AG09319 (cell line): ENCODE results near the gene THUMPD3.

Experiments
- DNase-seq: peaks from one replicate; pipeline ENCODE4 v3.0.0-alpha.2; 2010; ENCODE audit warnings: low read depth; ENCODE audit errors: extremely low read depth
- TF ChIP-seq, protein P1 (sequence below): IDR thresholded peaks from 2 replicates; pipeline ENCODE4 v1.5.1; 2011; ENCODE audit warnings: low read depth, mild to moderate bottlenecking, inconsistent platforms, low read length, moderate library complexity

THUMPD3 gene

DNA sequence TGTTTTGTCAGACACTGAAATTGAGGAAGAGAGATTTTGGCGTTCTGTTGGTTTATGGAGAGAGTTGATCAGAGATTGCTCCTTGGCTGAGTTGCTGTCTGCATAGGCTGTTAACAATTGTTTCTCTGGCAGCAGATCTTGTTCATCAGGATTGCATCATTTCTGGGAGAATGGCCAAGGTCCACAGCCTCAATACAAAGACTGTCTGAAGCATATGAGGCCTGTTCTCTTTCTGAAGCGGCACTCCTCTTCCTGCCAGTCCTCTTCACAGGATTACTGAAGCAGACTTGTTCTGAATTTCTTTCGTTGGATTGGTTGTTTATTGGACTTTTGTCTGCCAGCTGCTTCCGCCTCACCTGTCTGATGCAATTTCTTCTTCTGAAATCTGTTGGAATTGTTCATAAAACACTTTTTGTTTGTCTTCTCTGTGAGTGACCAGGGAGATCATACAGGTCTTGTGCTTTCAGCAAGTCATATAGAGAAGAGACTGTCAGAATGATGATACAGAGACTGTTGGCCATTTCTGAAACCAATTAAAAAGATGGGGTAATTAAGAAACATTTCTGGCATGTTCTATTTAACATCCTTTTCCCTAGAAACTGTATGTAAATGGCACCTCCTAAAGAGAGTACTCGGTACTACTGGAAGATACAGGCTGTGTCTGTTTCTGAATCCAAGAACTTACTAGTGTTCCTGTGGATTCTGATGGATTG is 60.0 kb downstream of the THUMPD3 start:
- TF ChIP-seq, protein P1, sequence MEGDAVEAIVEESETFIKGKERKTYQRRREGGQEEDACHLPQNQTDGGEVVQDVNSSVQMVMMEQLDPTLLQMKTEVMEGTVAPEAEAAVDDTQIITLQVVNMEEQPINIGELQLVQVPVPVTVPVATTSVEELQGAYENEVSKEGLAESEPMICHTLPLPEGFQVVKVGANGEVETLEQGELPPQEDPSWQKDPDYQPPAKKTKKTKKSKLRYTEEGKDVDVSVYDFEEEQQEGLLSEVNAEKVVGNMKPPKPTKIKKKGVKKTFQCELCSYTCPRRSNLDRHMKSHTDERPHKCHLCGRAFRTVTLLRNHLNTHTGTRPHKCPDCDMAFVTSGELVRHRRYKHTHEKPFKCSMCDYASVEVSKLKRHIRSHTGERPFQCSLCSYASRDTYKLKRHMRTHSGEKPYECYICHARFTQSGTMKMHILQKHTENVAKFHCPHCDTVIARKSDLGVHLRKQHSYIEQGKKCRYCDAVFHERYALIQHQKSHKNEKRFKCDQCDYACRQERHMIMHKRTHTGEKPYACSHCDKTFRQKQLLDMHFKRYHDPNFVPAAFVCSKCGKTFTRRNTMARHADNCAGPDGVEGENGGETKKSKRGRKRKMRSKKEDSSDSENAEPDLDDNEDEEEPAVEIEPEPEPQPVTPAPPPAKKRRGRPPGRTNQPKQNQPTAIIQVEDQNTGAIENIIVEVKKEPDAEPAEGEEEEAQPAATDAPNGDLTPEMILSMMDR: peak; percentile 67
- DNase-seq: peak; percentile 93

DNA sequence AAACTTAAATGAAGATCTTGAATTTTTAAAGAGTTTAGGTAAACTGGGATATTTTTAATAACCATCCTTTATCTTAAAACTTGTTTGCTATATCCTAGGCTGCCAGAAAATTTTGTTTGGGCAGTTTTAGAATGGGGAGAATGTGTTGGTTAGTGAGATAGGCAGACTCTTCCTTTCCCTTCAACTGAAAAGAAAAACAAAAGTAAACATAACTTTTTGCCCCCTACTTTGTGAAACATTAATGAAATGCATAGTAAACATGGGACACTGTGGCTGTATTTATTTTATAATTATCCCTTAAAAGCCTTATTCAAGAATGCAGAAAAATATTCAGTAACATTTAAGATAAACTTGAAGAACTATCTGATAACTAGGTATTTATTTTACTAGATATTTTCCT is 65.6 kb downstream of the THUMPD3 start:
- TF ChIP-seq, protein P1: no peak
- no peak for DNase-seq

DNA sequence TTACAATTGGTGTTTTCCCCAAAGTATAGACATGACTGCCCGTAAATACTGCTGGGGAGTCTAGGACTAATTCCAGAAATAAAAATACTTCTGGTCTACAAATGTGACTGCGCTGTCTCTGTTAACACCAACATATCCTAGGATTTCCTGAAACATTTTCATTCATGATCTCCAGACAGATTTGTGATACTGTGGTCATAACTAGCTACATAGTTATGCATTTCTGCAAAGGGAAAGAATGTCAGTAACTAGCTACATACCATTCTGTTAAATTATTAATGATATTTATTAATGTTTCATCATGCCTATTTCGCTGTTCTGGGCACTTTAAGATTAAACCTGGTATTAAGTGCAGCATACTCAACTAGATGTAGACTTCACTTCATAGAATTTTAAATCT is 67.9 kb downstream of the THUMPD3 start:
- no peak for DNase-seq
- TF ChIP-seq, protein P1: no peak

DNA sequence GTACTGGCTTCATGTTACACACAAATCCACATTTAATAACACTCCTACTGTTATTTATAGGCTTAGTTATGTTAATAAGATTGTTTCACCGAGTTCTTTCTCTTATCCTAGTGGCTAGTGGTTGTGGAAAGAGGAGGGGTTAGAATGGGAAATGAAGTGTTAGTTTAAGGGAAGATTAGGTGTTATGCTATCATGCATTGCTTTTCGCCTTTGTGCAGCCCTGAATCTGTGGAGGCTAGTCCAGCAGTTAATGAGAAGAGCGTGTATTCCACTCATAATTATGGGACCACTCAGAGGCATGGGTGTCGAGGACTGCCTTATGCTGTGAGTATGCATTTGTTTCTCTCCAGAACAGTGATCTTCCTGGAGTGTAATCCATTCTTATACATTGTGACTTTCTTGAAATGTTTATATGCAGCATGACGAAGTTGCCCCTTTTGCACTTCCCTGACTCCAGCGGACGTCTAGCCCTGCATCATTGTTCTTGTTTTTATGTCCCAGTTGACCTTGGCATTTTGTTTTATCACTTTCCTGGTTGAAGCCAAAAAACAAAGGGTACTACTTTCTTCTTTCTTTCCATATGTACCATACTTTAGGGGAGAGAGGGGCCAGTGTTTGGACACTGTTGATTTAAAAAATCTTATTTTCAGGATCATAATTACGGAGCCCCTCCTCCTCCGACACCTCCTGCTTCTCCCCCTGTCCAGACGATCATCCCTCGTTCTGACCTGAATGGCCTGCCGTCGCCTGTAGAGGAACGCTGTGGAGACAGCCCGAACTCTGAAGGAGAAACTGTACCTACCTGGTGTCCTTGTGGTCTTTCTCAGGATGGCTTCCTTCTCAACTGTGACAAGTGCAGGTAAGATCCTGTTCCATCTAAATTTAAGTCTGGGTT is 71.0 kb downstream of the THUMPD3 start:
- TF ChIP-seq, protein P1: no peak
- DNase-seq: no peak

DNA sequence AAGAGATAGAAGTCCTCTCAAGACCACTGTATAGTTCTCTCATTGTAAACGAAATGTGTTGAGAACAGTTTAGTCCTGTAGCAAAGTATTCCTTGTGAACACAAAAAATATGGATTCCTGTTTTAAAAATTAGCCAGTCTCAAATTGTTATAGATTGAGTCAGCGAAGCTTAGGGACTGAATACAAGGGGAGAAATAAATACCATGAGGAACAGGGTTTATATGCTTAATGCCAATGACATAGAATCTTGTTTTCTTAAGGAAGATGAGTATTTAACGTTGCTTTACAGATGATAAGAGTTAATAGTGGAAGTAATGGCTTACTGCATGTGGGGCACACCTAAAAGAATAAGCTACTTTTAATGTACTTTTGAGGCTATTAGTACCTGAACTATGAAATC is 72.5 kb downstream of the THUMPD3 start:
- TF ChIP-seq, protein P1: no peak
- no peak for DNase-seq
